BJ (cell line): ENCODE data around the gene CEP104. TPM values are rescaled to one million over a fixed set of nuclear protein-coding genes. Genes with fewer than 3 reads are reported as not detected.

Source experiments
- CTCF ChIA-PET: fragments of 350-600 bp; formaldehyde crosslinking; extraction: SDS; loops from one replicate; lab custom pipeline; 2021; ENCODE audit warnings: antibody characterized with exemption, inconsistent platforms; lab: Yijun Ruan, JAX
- POLR2A ChIA-PET: fragments of 300-600 bp; sonication (Branson Sonifier 250); formaldehyde crosslinking; extraction: SDS; loops from one replicate; lab custom pipeline; 2021; ENCODE audit warnings: antibody characterized with exemption; lab: Charles Lee
- DNase-seq: peaks from one replicate; pipeline ENCODE4 v3.0.0-alpha.2; 2011; ENCODE audit warnings: low read depth
- H3K27me3 ChIP-seq: 2 replicates; pipeline ENCODE4 v1.6.0; 2011; ENCODE audit warnings: low read length; ENCODE audit not compliant: control insufficient read depth, insufficient read depth
- H3K36me3 ChIP-seq: 2 replicates; pipeline ENCODE4 v1.5.1; 2011; ENCODE audit warnings: low read length; ENCODE audit not compliant: control insufficient read depth, insufficient read depth
- H3K4me3 ChIP-seq: 2 replicates; pipeline ENCODE4 v1.5.1; 2011; ENCODE audit warnings: low read depth, mild to moderate bottlenecking, control low read depth, low read length
- CTCF ChIP-seq: IDR thresholded peaks from 2 replicates; pipeline ENCODE4 v1.5.1; 2011; ENCODE audit warnings: low read depth, mild to moderate bottlenecking, control low read depth, inconsistent platforms, low read length, moderate library complexity; ENCODE audit not compliant: insufficient read depth
- polyA plus RNA-seq: library from polyadenylated mRNA; depleted of rRNA; stranded (reverse); fragments of >200 nt; gene quantifications from 2 replicates; pipeline ENCODE4 v1.2.3, GENCODE V29; 2011

CEP104 gene
- polyA plus RNA-seq, 1 experiment: 19.5 TPM

DNA sequence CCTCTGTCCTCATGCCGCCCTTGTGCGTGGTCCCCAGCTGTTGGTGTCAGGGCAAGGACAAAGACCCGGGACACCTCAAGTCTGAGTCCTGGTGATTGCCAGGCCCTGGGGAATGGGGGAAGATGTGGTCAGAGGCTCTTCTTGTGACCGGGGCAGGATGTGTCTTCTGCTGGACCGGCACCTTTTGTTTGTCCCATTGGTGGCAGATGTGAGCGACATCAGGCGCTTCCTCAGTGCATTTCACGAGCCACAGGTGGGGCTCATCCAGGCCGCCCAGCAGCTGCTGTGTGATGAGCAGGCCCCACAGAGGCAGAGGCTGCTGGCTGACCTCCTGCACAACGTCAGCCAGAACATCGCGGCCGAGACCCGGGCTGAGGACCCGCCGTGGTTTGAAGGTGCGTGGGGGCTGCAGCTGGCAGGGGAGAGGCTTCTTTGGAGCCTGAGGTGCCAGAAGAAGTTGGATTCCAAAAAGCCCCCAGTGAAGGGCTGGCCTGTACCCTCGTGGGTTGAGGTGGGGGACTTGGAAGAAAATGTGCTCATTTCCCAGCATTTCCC lies 8.7 kb upstream of the CEP104 start:
- H3K27me3 ChIP-seq: no peaks in the 10 kb centered on the region
- no peak for TF ChIP-seq CTCF
- H3K36me3 ChIP-seq: peaks cover 17% of the 10 kb centered on the region
- CTCF ChIA-PET: no interaction called here
- no peak for DNase-seq
- no peak overlapping the region for H3K4me3 ChIP-seq
- POLR2A ChIA-PET: no interaction called here

GRCh38 chr1:3864884-3865283 lies 7.9 kb upstream of the CEP104 start:
- ChIA-PET CTCF (no interaction called here), POLR2A (no interaction called here)
- no peak for DNase-seq
- Histone ChIP-seq H3K27me3 (no peaks in the 10 kb centered on the region), H3K36me3 (peaks cover 11% of the 10 kb centered on the region), H3K4me3 (no peak overlapping the region)
- no peak for TF ChIP-seq CTCF

- TF ChIP-seq CTCF: no peak
- Histone ChIP-seq H3K36me3 (peaks cover 7% of the 10 kb centered on the region), H3K27me3 (no peaks in the 10 kb centered on the region), H3K4me3 (no peak overlapping the region)
- DNase-seq: no peak
- ChIA-PET CTCF (no interaction called here), POLR2A (no interaction called here)
Observed at GRCh38 chr1:3863231-3863935, 6.4 kb upstream of the CEP104 start.

GRCh38 chr1:3858231-3858981 lies 1.4 kb upstream of the CEP104 start:
- DNase-seq: no peak
- peak; percentile 47 for TF ChIP-seq CTCF
- ChIA-PET POLR2A (no interaction called here), CTCF (interaction anchor here (0.8 kb wide), 1 partner anchor 56 kb away, joined by 3 read pairs; no protein-coding TSS in a partner anchor)
- Histone ChIP-seq H3K27me3 (no peaks in the 10 kb centered on the region), H3K36me3 (no peaks in the 10 kb centered on the region), H3K4me3 (peak overlapping the region; percentile 54)

- no peaks in the 10 kb centered on the region for H3K36me3 ChIP-seq
- no peak for TF ChIP-seq CTCF
- DNase-seq: no peak
- CTCF ChIA-PET: interaction anchor here (0.8 kb wide), 1 partner anchor 15 kb away, joined by 3 read pairs; no protein-coding TSS in a partner anchor
- POLR2A ChIA-PET: no interaction called here
- peak overlapping the region; percentile 54 for H3K4me3 ChIP-seq
- H3K27me3 ChIP-seq: no peaks in the 10 kb centered on the region
Observed at GRCh38 chr1:3857791-3858129, 749 bp upstream of the CEP104 start.
